TTC549 (cell line): Measurements from ENCODE around the gene CEP85.

Source experiments
- FAIRE-seq: peaks from 2 replicates; lab custom pipeline; 2012; peaks lifted over from hg19 to GRCh38; lab: Jason Lieb, UNC

Gene CEP85

GRCh38 chr1:26278724-26279455, 44.9 kb downstream of the CEP85 start:
- no peak for FAIRE-seq

GRCh38 chr1:26279456-26280332, 45.7 kb downstream of the CEP85 start, which contains the start of gene SH3BGRL3:
TSS of gene SH3BGRL3 (plus strand) at chr1:26280086. CDS start at chr1:26280156, 70 bp downstream.
- FAIRE-seq, result no peak

GRCh38 chr1:26280333-26281042, 46.5 kb downstream of the CEP85 start:
- no peak for FAIRE-seq

- no peak for FAIRE-seq
Observed at GRCh38 chr1:26281091-26281958, 47.3 kb downstream of the CEP85 start.

- no peak for FAIRE-seq
Observed at GRCh38 chr1:26281971-26282370, 48.0 kb downstream of the CEP85 start.

GRCh38 chr1:26282401-26282918, 48.5 kb downstream of the CEP85 start:
- no peak for FAIRE-seq

GRCh38 chr1:26283279-26283853, 49.4 kb downstream of the CEP85 start:
- no peak for FAIRE-seq

GRCh38 chr1:26283871-26284596, 50.0 kb downstream of the CEP85 start:
- no peak for FAIRE-seq

GRCh38 chr1:26284597-26285347, 50.8 kb downstream of the CEP85 start:
- FAIRE-seq, result no peak

GRCh38 chr1:26285366-26286063, 51.5 kb downstream of the CEP85 start:
- no peak for FAIRE-seq

- FAIRE-seq, result no peak
Observed at GRCh38 chr1:26286064-26286416, 52.0 kb downstream of the CEP85 start.

GRCh38 chr1:26287033-26287711, 53.2 kb downstream of the CEP85 start:
- FAIRE-seq, result no peak

GRCh38 chr1:26287811-26288210, 53.8 kb downstream of the CEP85 start:
- no peak for FAIRE-seq

- no peak for FAIRE-seq
Observed at GRCh38 chr1:26288311-26288941, 54.4 kb downstream of the CEP85 start.

- FAIRE-seq, result no peak
Observed at GRCh38 chr1:26289158-26290059, 55.4 kb downstream of the CEP85 start.

- no peak for FAIRE-seq
Observed at GRCh38 chr1:26290122-26290881, 56.3 kb downstream of the CEP85 start.
